ENCODE results near the gene AASDH.

AASDH gene

GRCh38 chr4:56400560-56400959 is 13.3 kb upstream of the AASDH start:
- H3K4me1 ChIP-seq (ENCODE audit: control insufficient read depth in 2 of 2, insufficient read depth in 2 of 2, low read length in 2 of 2), result no peaks in the 10 kb centered on the region
- no peak overlapping the region for H3K9ac ChIP-seq (ENCODE audit: low read depth in 1 of 2, low read length in 2 of 2)
- H3K4me3 ChIP-seq (ENCODE audit: low read length in 2 of 2), result no peak overlapping the region
- no peak overlapping the region for H3K27ac ChIP-seq (ENCODE audit: low read depth in 2 of 2, low read length in 2 of 2)
- peaks cover 10 to 12% of the 10 kb centered on the region in 2 donors for H3K36me3 ChIP-seq (ENCODE audit: control insufficient read depth in 2 of 2, insufficient read depth in 2 of 2, low read length in 2 of 2)
- H3K9me3 ChIP-seq (ENCODE audit: control insufficient read depth in 2 of 2, low read length in 2 of 2), result no peaks in the 10 kb centered on the region
- H3K27me3 ChIP-seq (ENCODE audit: control insufficient read depth in 2 of 2, insufficient read depth in 2 of 2, low read length in 2 of 2), result no peaks in the 10 kb centered on the region

- Histone ChIP-seq H3K4me3 (ENCODE audit: low read length in 2 of 2) (no peak overlapping the region), H3K27ac (ENCODE audit: low read depth in 2 of 2, low read length in 2 of 2) (no peak overlapping the region), H3K4me1 (ENCODE audit: control insufficient read depth in 2 of 2, insufficient read depth in 2 of 2, low read length in 2 of 2) (peaks cover 4 to 8% of the 10 kb centered on the region in 2 donors), H3K9ac (ENCODE audit: low read depth in 1 of 2, low read length in 2 of 2) (no peak overlapping the region), H3K27me3 (ENCODE audit: control insufficient read depth in 2 of 2, insufficient read depth in 2 of 2, low read length in 2 of 2) (no peaks in the 10 kb centered on the region), H3K36me3 (ENCODE audit: control insufficient read depth in 2 of 2, insufficient read depth in 2 of 2, low read length in 2 of 2) (peaks cover 0 to 2% of the 10 kb centered on the region in 2 donors), H3K9me3 (ENCODE audit: control insufficient read depth in 2 of 2, low read length in 2 of 2) (no peaks in the 10 kb centered on the region)
Observed at GRCh38 chr4:56391270-56391669, 4.0 kb upstream of the AASDH start.

GRCh38 chr4:56389558-56389957 is 2.3 kb upstream of the AASDH start:
- Histone ChIP-seq H3K36me3 (ENCODE audit: control insufficient read depth in 2 of 2, insufficient read depth in 2 of 2, low read length in 2 of 2) (no peaks in the 10 kb centered on the region), H3K9ac (ENCODE audit: low read depth in 1 of 2, low read length in 2 of 2) (no peak overlapping the region), H3K4me3 (ENCODE audit: low read length in 2 of 2) (no peak overlapping the region), H3K4me1 (ENCODE audit: control insufficient read depth in 2 of 2, insufficient read depth in 2 of 2, low read length in 2 of 2) (peaks cover 4 to 8% of the 10 kb centered on the region in 2 donors), H3K27me3 (ENCODE audit: control insufficient read depth in 2 of 2, insufficient read depth in 2 of 2, low read length in 2 of 2) (no peaks in the 10 kb centered on the region), H3K27ac (ENCODE audit: low read depth in 2 of 2, low read length in 2 of 2) (no peak overlapping the region), H3K9me3 (ENCODE audit: control insufficient read depth in 2 of 2, low read length in 2 of 2) (no peaks in the 10 kb centered on the region)

- peak overlapping the region; percentile 88 to 89 for H3K9ac ChIP-seq (ENCODE audit: low read depth in 1 of 2, low read length in 2 of 2)
- H3K9me3 ChIP-seq (ENCODE audit: control insufficient read depth in 2 of 2, low read length in 2 of 2), result no peaks in the 10 kb centered on the region
- H3K27ac ChIP-seq (ENCODE audit: low read depth in 2 of 2, low read length in 2 of 2), result peak overlapping the region in 1 of 2 donors; percentile 96
- H3K27me3 ChIP-seq (ENCODE audit: control insufficient read depth in 2 of 2, insufficient read depth in 2 of 2, low read length in 2 of 2), result no peaks in the 10 kb centered on the region
- H3K4me3 ChIP-seq (ENCODE audit: low read length in 2 of 2), result peak overlapping the region; percentile 97 to 98
- H3K36me3 ChIP-seq (ENCODE audit: control insufficient read depth in 2 of 2, insufficient read depth in 2 of 2, low read length in 2 of 2), result no peaks in the 10 kb centered on the region
- H3K4me1 ChIP-seq (ENCODE audit: control insufficient read depth in 2 of 2, insufficient read depth in 2 of 2, low read length in 2 of 2), result peaks cover 4 to 8% of the 10 kb centered on the region in 2 donors
Observed at GRCh38 chr4:56388306-56388705, 1.0 kb upstream of the AASDH start.

GRCh38 chr4:56386091-56386490 is 1.2 kb downstream of the AASDH start:
- Histone ChIP-seq H3K36me3 (ENCODE audit: control insufficient read depth in 2 of 2, insufficient read depth in 2 of 2, low read length in 2 of 2) (no peaks in the 10 kb centered on the region), H3K9ac (ENCODE audit: low read depth in 1 of 2, low read length in 2 of 2) (peak overlapping the region in 1 of 2 donors; percentile 38), H3K4me1 (ENCODE audit: control insufficient read depth in 2 of 2, insufficient read depth in 2 of 2, low read length in 2 of 2) (peaks cover 4 to 8% of the 10 kb centered on the region in 2 donors), H3K9me3 (ENCODE audit: control insufficient read depth in 2 of 2, low read length in 2 of 2) (no peaks in the 10 kb centered on the region), H3K27ac (ENCODE audit: low read depth in 2 of 2, low read length in 2 of 2) (no peak overlapping the region), H3K27me3 (ENCODE audit: control insufficient read depth in 2 of 2, insufficient read depth in 2 of 2, low read length in 2 of 2) (no peaks in the 10 kb centered on the region), H3K4me3 (ENCODE audit: low read length in 2 of 2) (peak overlapping the region; percentile 11 to 29)

GRCh38 chr4:56375458-56375857 is 11.8 kb downstream of the AASDH start:
- Histone ChIP-seq H3K4me1 (ENCODE audit: control insufficient read depth in 2 of 2, insufficient read depth in 2 of 2, low read length in 2 of 2) (no peaks in the 10 kb centered on the region), H3K9ac (ENCODE audit: low read depth in 1 of 2, low read length in 2 of 2) (no peak overlapping the region), H3K27ac (ENCODE audit: low read depth in 2 of 2, low read length in 2 of 2) (no peak overlapping the region), H3K9me3 (ENCODE audit: control insufficient read depth in 2 of 2, low read length in 2 of 2) (no peaks in the 10 kb centered on the region), H3K4me3 (ENCODE audit: low read length in 2 of 2) (no peak overlapping the region), H3K27me3 (ENCODE audit: control insufficient read depth in 2 of 2, insufficient read depth in 2 of 2, low read length in 2 of 2) (no peaks in the 10 kb centered on the region), H3K36me3 (ENCODE audit: control insufficient read depth in 2 of 2, insufficient read depth in 2 of 2, low read length in 2 of 2) (peaks cover 4 to 8% of the 10 kb centered on the region in 2 donors)

GRCh38 chr4:56374956-56375355 is 12.3 kb downstream of the AASDH start:
- H3K27ac ChIP-seq (ENCODE audit: low read depth in 2 of 2, low read length in 2 of 2), result no peak overlapping the region
- H3K9me3 ChIP-seq (ENCODE audit: control insufficient read depth in 2 of 2, low read length in 2 of 2), result no peaks in the 10 kb centered on the region
- H3K9ac ChIP-seq (ENCODE audit: low read depth in 1 of 2, low read length in 2 of 2), result no peak overlapping the region
- no peaks in the 10 kb centered on the region for H3K4me1 ChIP-seq (ENCODE audit: control insufficient read depth in 2 of 2, insufficient read depth in 2 of 2, low read length in 2 of 2)
- no peak overlapping the region for H3K4me3 ChIP-seq (ENCODE audit: low read length in 2 of 2)
- H3K27me3 ChIP-seq (ENCODE audit: control insufficient read depth in 2 of 2, insufficient read depth in 2 of 2, low read length in 2 of 2), result no peaks in the 10 kb centered on the region
- H3K36me3 ChIP-seq (ENCODE audit: control insufficient read depth in 2 of 2, insufficient read depth in 2 of 2, low read length in 2 of 2), result peaks cover 7 to 11% of the 10 kb centered on the region in 2 donors

- Histone ChIP-seq H3K4me3 (ENCODE audit: low read length in 2 of 2) (no peak overlapping the region), H3K9me3 (ENCODE audit: control insufficient read depth in 2 of 2, low read length in 2 of 2) (no peaks in the 10 kb centered on the region), H3K27me3 (ENCODE audit: control insufficient read depth in 2 of 2, insufficient read depth in 2 of 2, low read length in 2 of 2) (no peaks in the 10 kb centered on the region), H3K27ac (ENCODE audit: low read depth in 2 of 2, low read length in 2 of 2) (no peak overlapping the region), H3K4me1 (ENCODE audit: control insufficient read depth in 2 of 2, insufficient read depth in 2 of 2, low read length in 2 of 2) (no peaks in the 10 kb centered on the region), H3K9ac (ENCODE audit: low read depth in 1 of 2, low read length in 2 of 2) (no peak overlapping the region), H3K36me3 (ENCODE audit: control insufficient read depth in 2 of 2, insufficient read depth in 2 of 2, low read length in 2 of 2) (peaks cover 7 to 11% of the 10 kb centered on the region in 2 donors)
Observed at GRCh38 chr4:56372774-56373173, 14.5 kb downstream of the AASDH start.

GRCh38 chr4:56371426-56372220 is 15.7 kb downstream of the AASDH start:
- H3K27ac ChIP-seq (ENCODE audit: low read depth in 2 of 2, low read length in 2 of 2), result no peak overlapping the region
- no peak overlapping the region for H3K4me3 ChIP-seq (ENCODE audit: low read length in 2 of 2)
- no peaks in the 10 kb centered on the region for H3K27me3 ChIP-seq (ENCODE audit: control insufficient read depth in 2 of 2, insufficient read depth in 2 of 2, low read length in 2 of 2)
- no peaks in the 10 kb centered on the region for H3K9me3 ChIP-seq (ENCODE audit: control insufficient read depth in 2 of 2, low read length in 2 of 2)
- no peaks in the 10 kb centered on the region for H3K4me1 ChIP-seq (ENCODE audit: control insufficient read depth in 2 of 2, insufficient read depth in 2 of 2, low read length in 2 of 2)
- H3K9ac ChIP-seq (ENCODE audit: low read depth in 1 of 2, low read length in 2 of 2), result no peak overlapping the region
- peaks cover 7 to 11% of the 10 kb centered on the region in 2 donors for H3K36me3 ChIP-seq (ENCODE audit: control insufficient read depth in 2 of 2, insufficient read depth in 2 of 2, low read length in 2 of 2)

GRCh38 chr4:56370377-56370776 is 16.9 kb downstream of the AASDH start:
- Histone ChIP-seq H3K9ac (ENCODE audit: low read depth in 1 of 2, low read length in 2 of 2) (no peak overlapping the region), H3K27me3 (ENCODE audit: control insufficient read depth in 2 of 2, insufficient read depth in 2 of 2, low read length in 2 of 2) (no peaks in the 10 kb centered on the region), H3K36me3 (ENCODE audit: control insufficient read depth in 2 of 2, insufficient read depth in 2 of 2, low read length in 2 of 2) (peaks cover 7 to 11% of the 10 kb centered on the region in 2 donors), H3K4me3 (ENCODE audit: low read length in 2 of 2) (no peak overlapping the region), H3K4me1 (ENCODE audit: control insufficient read depth in 2 of 2, insufficient read depth in 2 of 2, low read length in 2 of 2) (no peaks in the 10 kb centered on the region), H3K9me3 (ENCODE audit: control insufficient read depth in 2 of 2, low read length in 2 of 2) (no peaks in the 10 kb centered on the region), H3K27ac (ENCODE audit: low read depth in 2 of 2, low read length in 2 of 2) (no peak overlapping the region)
